ENCODE data around the gene HSDL1.
A peak's percentile ranks its signal among the peaks of the same experiment; 100 is the strongest.

HSDL1 gene

GRCh38 chr16:84144209-84144858 lies 643 bp downstream of the HSDL1 start:
- no peak for FAIRE-seq
- DNase-seq (ENCODE audit: insufficient read length): peak; percentile 33

GRCh38 chr16:84143784-84144199 lies 1.2 kb downstream of the HSDL1 start:
- TF ChIP-seq POLR2AphosphoS5 (IDR thresholded peaks at IDR 0.05; ENCODE audit: low read depth, low read length) (no peak), TAF1 (IDR thresholded peaks at IDR 0.05; ENCODE audit: borderline replicate concordance, low read depth, low read length) (no peak), POLR2A (IDR thresholded peaks at IDR 0.05; ENCODE audit: low read depth, low read length) (no peak)
- FAIRE-seq (no peak), DNase-seq (ENCODE audit: insufficient read length) (no peak)

More at GRCh38 chr16:84144209-84144858, 643 bp downstream of the HSDL1 start:
- TF ChIP-seq POLR2AphosphoS5 (IDR thresholded peaks at IDR 0.05; ENCODE audit: low read depth, low read length): no peak
- TF ChIP-seq POLR2A (IDR thresholded peaks at IDR 0.05; ENCODE audit: low read depth, low read length): no peak
- TF ChIP-seq TAF1 (IDR thresholded peaks at IDR 0.05; ENCODE audit: borderline replicate concordance, low read depth, low read length): no peak

GRCh38 chr16:84143081-84143480 lies 1.9 kb downstream of the HSDL1 start:
- DNase-seq (ENCODE audit: insufficient read length): no peak
- no peak for FAIRE-seq
- TF ChIP-seq TAF1 (IDR thresholded peaks at IDR 0.05; ENCODE audit: borderline replicate concordance, low read depth, low read length) (no peak), POLR2A (IDR thresholded peaks at IDR 0.05; ENCODE audit: low read depth, low read length) (no peak), POLR2AphosphoS5 (IDR thresholded peaks at IDR 0.05; ENCODE audit: low read depth, low read length) (no peak)

- no peak for TF ChIP-seq TAF1 (IDR thresholded peaks at IDR 0.05; ENCODE audit: borderline replicate concordance, low read depth, low read length)
- no peak for TF ChIP-seq POLR2A (IDR thresholded peaks at IDR 0.05; ENCODE audit: low read depth, low read length)
- TF ChIP-seq POLR2AphosphoS5 (IDR thresholded peaks at IDR 0.05; ENCODE audit: low read depth, low read length): no peak
- DNase-seq (ENCODE audit: insufficient read length) (no peak), FAIRE-seq (no peak)
Measured at GRCh38 chr16:84141143-84141670, 3.8 kb downstream of the HSDL1 start.

- DNase-seq (ENCODE audit: insufficient read length): no peak
- TF ChIP-seq TAF1 (IDR thresholded peaks at IDR 0.05; ENCODE audit: borderline replicate concordance, low read depth, low read length): no peak
- TF ChIP-seq POLR2A (IDR thresholded peaks at IDR 0.05; ENCODE audit: low read depth, low read length): no peak
- TF ChIP-seq POLR2AphosphoS5 (IDR thresholded peaks at IDR 0.05; ENCODE audit: low read depth, low read length): no peak
- FAIRE-seq: no peak
Measured at GRCh38 chr16:84139628-84140258, 5.2 kb downstream of the HSDL1 start.

- FAIRE-seq: no peak
- TF ChIP-seq TAF1 (IDR thresholded peaks at IDR 0.05; ENCODE audit: borderline replicate concordance, low read depth, low read length): no peak
- no peak for TF ChIP-seq POLR2A (IDR thresholded peaks at IDR 0.05; ENCODE audit: low read depth, low read length)
- no peak for TF ChIP-seq POLR2AphosphoS5 (IDR thresholded peaks at IDR 0.05; ENCODE audit: low read depth, low read length)
Measured at GRCh38 chr16:84138824-84139627, 6.0 kb downstream of the HSDL1 start.

GRCh38 chr16:84138500-84138823 lies 6.5 kb downstream of the HSDL1 start:
- DNase-seq (ENCODE audit: insufficient read length) (no peak), FAIRE-seq (no peak)
- TF ChIP-seq POLR2AphosphoS5 (IDR thresholded peaks at IDR 0.05; ENCODE audit: low read depth, low read length) (no peak), POLR2A (IDR thresholded peaks at IDR 0.05; ENCODE audit: low read depth, low read length) (no peak), TAF1 (IDR thresholded peaks at IDR 0.05; ENCODE audit: borderline replicate concordance, low read depth, low read length) (no peak)

More at GRCh38 chr16:84138824-84139627, 6.0 kb downstream of the HSDL1 start:
- DNase-seq (ENCODE audit: insufficient read length): no peak

GRCh38 chr16:84137769-84138357 lies 7.1 kb downstream of the HSDL1 start:
- FAIRE-seq: no peak
- no peak for TF ChIP-seq POLR2AphosphoS5 (IDR thresholded peaks at IDR 0.05; ENCODE audit: low read depth, low read length)
- no peak for TF ChIP-seq POLR2A (IDR thresholded peaks at IDR 0.05; ENCODE audit: low read depth, low read length)
- no peak for TF ChIP-seq TAF1 (IDR thresholded peaks at IDR 0.05; ENCODE audit: borderline replicate concordance, low read depth, low read length)

GRCh38 chr16:84137287-84137686 lies 7.7 kb downstream of the HSDL1 start:
- no peak for TF ChIP-seq POLR2A (IDR thresholded peaks at IDR 0.05; ENCODE audit: low read depth, low read length)
- no peak for TF ChIP-seq POLR2AphosphoS5 (IDR thresholded peaks at IDR 0.05; ENCODE audit: low read depth, low read length)
- TF ChIP-seq TAF1 (IDR thresholded peaks at IDR 0.05; ENCODE audit: borderline replicate concordance, low read depth, low read length): no peak
- FAIRE-seq: no peak
- DNase-seq (ENCODE audit: insufficient read length): no peak

More at GRCh38 chr16:84137769-84138357, 7.1 kb downstream of the HSDL1 start:
- no peak for DNase-seq (ENCODE audit: insufficient read length)

- FAIRE-seq (no peak), DNase-seq (ENCODE audit: insufficient read length) (no peak)
- TF ChIP-seq POLR2A (IDR thresholded peaks at IDR 0.05; ENCODE audit: low read depth, low read length): no peak
- no peak for TF ChIP-seq TAF1 (IDR thresholded peaks at IDR 0.05; ENCODE audit: borderline replicate concordance, low read depth, low read length)
Measured at GRCh38 chr16:84136331-84137125, 8.4 kb downstream of the HSDL1 start.
